Spleen (tissue), 7 donors: ENCODE measurements around the gene IL1RL2.

Experiments
- CTCF ChIP-seq, 11 experiments: fragments of 200-600 bp in 7 of 11; fragments of 450-650 bp in 4 of 11; sonication (generic) in 4 of 11; IDR thresholded peaks in 8 of 11; conservative IDR thresholded peaks in 3 of 11; 1 replicate in 7 of 11; 2 replicates in 4 of 11; pipeline versions ENCODE4 v1.4.0 to v1.8.0; 2016 to 2021; ENCODE audit warnings: antibody characterized with exemption in 11 of 11, inconsistent platforms in 4 of 11, mild to moderate bottlenecking in 1 of 11
- POLR2A ChIP-seq, 3 donors: fragments of 450-650 bp; IDR thresholded peaks; one replicate each; pipeline ENCODE4 v1.5.1; 2017; ENCODE audit warnings: antibody characterized with exemption in 3 of 3, mild to moderate bottlenecking in 1 of 3
- donor health status: DM: no; HTN: no; CAD: no; lungs with moderate emphysema.
- donor health status: DM: no; HTN: no; CAD: no.
- donor health status: DM: no; HTN: no; CAD: no.

- TF ChIP-seq CTCF (IDR thresholded peaks at IDR 0.05 in 8 of 11, conservative IDR thresholded peaks at IDR 0.05 in 3 of 11): no peak
- TF ChIP-seq POLR2A (IDR thresholded peaks at IDR 0.05): no peak
These were observed 65.4 kb downstream of the IL1RL2 start for GRCh38 chr2:102252236-102252635.
